KBM-7 (cell line): ENCODE measurements around the gene GPR146.
A peak's percentile ranks its signal among the peaks of the same experiment; 100 is the strongest.

Source experiments
- DNase-seq: peaks from one replicate; pipeline ENCODE4 v3.0.0-alpha.2; 2015
- in situ Hi-C: fragments of 300-500 bp; cut with MboI; formaldehyde crosslinking; loops from 2 replicates; pipeline ENCODE4 v1.14.3; 2020; ENCODE audit warnings: low sequenced_read_pairs, low pct_unique_long_range_greater_than_20kb, mixed read lengths

The GPR146 gene

DNA sequence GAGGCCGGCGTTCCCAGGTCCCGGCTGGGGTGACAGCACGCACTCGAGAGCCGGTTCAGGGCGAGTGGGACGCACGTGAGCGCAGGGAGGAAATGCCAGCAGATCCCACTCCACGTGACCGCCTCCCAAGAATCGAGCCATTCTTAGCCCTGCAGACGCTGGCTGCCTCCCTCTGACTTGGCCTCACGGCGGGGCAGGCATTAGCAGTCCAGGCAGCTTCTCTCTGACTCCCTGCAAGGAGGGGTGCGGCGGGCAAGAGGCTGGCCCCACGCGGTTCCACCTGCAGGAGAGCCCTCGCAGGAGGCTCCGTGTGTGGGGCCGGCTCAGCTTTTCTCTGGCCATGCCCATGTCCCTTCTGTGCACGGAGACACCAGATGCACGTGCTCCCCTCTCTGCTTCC lies 10.1 kb downstream of the GPR146 start:
- no peak for DNase-seq
- in situ Hi-C loops = no loop called here

DNA sequence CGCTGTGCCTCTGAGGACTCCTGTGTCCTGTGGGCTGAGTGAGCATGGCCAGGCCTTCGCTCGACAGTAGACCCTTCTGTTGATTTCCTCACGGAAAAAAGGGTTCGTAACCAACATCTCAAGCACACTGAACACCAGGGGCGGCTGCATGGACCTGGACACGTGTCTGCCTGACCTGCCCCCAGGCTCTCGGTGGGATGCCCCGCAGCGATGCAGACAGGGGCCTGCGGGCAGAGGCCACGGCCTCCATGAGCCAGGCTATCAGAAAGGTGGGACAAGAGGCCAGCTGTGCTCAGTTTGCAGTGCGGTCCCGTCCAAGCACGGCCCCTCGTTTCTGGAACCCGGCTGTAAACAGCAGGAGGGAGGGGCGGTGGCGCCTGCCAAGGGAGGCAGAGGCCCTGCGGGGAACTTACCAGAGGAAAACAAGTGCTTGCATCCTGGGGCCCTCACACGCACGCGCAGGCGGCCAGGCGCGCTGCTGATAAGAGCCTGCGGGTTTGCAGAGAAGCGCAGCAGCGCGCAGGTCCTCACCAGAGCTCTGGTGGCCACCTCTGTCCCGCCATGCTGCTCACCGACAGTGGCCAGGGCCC lies 10.6 kb downstream of the GPR146 start:
- in situ Hi-C loops = no loop called here
- DNase-seq = no peak

DNA sequence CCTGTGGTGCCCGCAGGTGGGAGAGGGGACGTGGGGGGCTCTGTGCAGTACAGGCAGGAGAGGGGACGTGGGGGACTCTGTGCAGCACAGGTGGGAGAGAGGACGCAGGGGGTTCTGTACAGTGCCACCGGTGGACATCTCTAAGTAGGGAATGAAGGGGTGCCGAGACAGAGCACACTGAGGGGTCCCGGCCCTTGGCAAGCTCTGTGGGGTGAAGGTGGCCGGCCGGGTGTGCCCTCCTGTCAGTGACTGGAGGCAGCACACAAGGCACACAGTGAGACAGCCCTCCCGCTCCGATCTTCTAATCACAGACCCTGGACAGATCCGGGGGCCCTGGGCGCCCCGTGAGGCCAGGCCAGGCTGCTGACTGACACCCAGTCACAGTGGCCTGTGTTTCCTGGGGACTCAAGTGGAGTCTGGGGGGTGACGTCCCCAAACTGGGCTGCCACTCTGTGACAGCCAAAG lies 11.2 kb downstream of the GPR146 start:
- in situ Hi-C loops = no loop called here
- no peak for DNase-seq

DNA sequence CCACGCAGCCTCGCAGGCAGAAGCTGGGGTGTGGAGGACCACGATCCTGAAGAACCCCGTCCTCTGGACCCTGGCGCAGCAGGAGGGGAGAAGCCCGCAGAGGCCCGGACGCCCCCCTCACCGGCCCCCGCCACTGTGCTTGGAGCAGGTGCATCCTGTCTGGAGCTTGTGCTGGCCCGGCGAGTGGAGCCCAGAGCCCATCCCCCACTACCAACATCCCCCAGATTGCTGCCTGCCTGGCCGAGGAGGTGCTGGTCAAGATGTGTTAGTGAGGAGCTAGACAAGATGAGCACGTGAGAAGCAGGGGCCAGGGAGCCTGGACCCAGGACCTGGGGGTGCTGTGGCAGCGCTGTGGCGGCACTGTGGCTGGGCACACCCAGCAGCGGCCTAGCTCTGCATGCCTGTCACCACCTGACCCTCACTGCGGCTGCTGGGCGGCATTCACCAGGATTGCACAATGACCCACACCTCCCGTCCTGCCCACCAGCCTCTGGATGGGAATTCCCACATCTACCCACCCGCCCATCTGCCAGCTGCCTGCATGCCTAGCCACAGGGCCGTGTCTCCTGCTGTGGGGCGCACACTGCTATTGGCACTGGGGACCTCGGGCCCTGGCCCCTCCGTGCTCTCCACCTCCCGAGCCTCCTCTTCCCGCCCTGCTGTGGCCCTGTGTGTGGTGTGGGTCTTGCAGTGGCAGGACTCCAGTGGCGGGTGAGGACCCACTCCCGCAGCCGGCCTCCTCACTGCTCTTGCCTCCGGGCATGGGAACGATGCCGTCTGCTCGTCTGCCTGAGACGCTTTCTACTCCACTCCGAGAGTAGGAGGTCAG lies 11.8 kb downstream of the GPR146 start:
- no peak for DNase-seq

DNA sequence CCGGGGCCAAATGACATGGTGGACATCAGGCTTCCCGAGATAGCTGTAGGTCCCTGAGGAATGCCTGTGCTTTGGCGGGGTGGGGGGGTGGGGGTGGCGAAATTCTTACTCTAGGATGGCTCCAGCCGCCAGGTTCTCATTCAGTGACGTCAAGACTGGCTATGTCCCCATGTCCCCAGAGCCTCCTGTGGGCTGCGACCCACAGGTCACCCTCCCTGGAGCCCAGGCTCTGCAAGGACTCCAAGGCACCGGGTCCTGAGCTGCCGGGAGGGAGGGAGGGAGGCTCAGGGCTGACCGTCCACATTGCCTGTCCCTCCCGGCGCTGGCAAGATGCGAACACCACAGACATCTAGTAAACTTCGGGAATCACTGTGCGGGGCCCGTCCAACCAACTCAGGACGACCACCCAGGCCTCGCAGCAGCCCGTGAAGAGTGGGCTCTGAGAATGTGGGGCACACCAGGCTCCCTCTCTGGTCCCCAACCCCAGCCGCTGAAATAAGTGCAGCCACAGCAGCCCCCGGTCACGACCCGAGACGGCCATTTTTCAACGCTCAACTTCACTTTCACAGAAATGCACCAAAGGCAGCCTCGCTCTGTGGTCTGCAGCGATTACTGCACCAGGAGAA lies 12.6 kb downstream of the GPR146 start:
- in situ Hi-C loops = no loop called here

More for the DNA sequence above, 11.8 kb downstream of the GPR146 start:
- in situ Hi-C loops = no loop called here

DNA sequence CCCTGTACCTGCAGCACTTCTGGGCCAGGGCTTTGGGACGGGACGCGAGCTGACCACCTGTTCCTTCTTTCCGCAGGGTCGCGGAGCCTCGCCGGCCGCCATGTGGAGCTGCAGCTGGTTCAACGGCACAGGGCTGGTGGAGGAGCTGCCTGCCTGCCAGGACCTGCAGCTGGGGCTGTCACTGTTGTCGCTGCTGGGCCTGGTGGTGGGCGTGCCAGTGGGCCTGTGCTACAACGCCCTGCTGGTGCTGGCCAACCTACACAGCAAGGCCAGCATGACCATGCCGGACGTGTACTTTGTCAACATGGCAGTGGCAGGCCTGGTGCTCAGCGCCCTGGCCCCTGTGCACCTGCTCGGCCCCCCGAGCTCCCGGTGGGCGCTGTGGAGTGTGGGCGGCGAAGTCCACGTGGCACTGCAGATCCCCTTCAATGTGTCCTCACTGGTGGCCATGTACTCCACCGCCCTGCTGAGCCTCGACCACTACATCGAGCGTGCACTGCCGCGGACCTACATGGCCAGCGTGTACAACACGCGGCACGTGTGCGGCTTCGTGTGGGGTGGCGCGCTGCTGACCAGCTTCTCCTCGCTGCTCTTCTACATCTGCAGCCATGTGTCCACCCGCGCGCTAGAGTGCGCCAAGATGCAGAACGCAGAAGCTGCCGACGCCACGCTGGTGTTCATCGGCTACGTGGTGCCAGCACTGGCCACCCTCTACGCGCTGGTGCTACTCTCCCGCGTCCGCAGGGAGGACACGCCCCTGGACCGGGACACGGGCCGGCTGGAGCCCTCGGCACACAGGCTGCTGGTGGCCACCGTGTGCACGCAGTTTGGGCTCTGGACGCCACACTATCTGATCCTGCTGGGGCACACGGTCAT lies 13.3 kb downstream of the GPR146 start:
- no peak for DNase-seq
- in situ Hi-C loops = no loop called here

More for the DNA sequence above, 12.6 kb downstream of the GPR146 start:
- no peak for DNase-seq

DNA sequence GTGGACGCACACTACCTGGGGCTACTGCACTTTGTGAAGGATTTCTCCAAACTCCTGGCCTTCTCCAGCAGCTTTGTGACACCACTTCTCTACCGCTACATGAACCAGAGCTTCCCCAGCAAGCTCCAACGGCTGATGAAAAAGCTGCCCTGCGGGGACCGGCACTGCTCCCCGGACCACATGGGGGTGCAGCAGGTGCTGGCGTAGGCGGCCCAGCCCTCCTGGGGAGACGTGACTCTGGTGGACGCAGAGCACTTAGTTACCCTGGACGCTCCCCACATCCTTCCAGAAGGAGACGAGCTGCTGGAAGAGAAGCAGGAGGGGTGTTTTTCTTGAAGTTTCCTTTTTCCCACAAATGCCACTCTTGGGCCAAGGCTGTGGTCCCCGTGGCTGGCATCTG lies 14.0 kb downstream of the GPR146 start:
- no peak for DNase-seq
- in situ Hi-C loops = no loop called here

DNA sequence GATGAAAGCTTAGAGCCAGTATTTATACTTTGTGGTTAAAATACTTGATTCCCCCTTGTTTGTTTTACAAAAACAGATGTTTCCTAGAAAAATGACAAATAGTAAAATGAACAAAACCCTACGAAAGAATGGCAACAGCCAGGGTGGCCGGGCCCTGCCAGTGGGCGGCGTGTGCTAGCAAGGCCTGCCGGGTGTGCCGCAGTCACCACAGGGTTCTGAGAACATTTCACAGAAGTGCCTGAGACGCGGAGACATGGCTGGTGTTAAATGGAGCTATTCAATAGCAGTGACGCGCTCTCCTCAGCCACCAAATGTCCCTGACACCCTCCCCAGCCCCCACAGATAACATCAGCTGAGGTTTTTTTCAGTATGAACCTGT lies 14.5 kb downstream of the GPR146 start:
- DNase-seq = no peak
- in situ Hi-C loops = no loop called here

DNA sequence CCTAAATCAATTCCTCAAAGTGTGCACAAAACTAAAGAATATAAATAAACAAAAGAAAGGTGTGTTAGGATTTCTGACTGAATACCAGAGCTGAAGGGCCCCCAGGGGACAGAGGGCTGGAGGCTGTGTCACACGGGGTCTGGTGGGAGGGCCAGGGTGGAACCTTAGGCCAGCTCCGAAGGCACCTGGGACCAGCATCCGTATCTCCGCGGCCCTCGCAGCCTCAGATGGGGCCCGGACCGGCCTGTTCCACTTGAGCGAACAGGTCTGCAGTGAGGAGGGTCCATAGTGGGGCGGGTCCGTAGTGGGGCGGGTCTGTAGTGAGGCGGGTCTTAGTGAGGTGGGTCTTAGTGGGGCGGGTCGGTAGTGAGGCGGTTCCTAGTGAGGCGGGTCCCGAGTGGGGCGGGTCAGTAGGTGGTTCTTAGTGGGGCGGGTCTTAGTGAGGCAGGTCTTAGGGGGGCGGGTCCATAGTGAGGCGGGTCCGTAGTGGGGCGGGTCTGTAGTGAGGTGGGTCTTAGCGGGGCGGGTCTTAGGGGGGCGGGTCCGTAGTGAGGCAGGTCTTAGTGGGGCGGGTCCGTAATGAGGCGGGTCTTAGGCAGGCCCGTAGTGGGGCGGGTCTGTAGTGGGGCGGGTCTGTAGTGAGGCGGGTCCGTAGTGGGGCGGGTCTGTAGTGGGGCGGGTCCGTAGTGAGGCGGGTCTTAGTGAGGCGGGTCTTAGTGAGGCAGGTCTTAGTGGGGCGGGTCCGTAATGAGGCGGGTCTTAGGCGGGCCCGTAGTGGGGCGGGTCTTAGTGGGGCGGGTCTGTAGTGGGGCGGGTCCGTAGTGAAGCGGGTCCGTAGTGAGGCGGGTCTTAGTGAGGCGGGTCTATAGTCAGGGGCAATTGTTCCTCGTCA lies 15.1 kb downstream of the GPR146 start:
- no peak for DNase-seq
- in situ Hi-C loops = no loop called here

DNA sequence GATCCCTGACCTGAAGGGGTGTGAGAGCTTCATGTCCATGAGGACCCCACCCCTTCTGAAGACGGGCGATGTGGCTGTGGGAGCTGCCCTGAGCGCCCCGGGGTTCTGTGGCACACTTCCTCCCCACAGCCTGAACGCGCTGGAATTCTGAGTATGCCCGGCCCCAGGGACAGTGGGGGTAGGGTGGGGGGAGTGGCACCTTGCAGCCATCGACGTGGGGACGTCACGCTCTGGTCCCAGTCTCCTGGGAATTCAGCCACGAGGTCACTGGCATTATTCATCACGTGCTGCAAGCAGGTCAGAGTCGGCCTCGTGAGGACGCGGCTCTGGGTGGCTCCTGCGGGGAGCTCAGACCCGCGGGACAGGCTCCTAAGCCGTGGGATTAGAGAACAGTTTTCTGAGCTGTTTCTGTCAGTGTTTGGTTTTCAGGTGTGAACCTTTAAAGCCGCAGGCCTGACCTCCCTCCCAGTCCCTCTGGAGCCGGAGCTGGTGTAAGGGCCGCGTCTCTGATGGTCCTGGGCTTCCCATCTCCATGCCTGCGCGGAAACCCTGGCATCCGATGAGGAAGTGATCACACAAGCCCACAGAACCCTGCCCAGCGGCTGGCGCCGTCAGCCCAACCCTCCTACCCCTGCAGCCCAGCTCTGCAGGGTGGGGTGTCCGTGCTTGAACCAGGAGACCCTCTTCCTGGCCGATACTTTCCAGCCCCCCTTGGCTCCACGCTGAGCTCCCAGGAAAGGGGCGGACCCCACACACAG lies 16.1 kb downstream of the GPR146 start:
- in situ Hi-C loops = no loop called here
- DNase-seq = no peak

DNA sequence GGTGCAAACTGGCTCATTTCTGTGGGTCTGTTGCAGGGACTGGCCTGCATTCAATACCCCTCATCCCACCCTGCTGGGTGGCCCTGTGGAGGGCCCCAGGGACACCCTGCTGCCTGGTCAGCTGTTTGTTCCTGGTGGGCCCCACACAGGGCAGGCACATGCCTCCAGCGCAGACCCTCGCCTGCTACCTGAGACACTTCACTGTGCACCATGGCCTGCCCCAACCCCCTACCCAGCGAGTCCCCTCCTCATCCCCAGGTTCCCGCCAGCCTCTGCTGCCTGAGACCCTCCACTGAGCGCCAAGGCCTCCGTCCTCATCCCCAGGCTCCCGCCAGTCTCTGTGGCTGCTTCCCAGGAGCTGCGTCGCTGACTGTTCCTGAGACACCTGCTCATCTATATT lies 16.8 kb downstream of the GPR146 start:
- no peak for DNase-seq
- in situ Hi-C loops = no loop called here

DNA sequence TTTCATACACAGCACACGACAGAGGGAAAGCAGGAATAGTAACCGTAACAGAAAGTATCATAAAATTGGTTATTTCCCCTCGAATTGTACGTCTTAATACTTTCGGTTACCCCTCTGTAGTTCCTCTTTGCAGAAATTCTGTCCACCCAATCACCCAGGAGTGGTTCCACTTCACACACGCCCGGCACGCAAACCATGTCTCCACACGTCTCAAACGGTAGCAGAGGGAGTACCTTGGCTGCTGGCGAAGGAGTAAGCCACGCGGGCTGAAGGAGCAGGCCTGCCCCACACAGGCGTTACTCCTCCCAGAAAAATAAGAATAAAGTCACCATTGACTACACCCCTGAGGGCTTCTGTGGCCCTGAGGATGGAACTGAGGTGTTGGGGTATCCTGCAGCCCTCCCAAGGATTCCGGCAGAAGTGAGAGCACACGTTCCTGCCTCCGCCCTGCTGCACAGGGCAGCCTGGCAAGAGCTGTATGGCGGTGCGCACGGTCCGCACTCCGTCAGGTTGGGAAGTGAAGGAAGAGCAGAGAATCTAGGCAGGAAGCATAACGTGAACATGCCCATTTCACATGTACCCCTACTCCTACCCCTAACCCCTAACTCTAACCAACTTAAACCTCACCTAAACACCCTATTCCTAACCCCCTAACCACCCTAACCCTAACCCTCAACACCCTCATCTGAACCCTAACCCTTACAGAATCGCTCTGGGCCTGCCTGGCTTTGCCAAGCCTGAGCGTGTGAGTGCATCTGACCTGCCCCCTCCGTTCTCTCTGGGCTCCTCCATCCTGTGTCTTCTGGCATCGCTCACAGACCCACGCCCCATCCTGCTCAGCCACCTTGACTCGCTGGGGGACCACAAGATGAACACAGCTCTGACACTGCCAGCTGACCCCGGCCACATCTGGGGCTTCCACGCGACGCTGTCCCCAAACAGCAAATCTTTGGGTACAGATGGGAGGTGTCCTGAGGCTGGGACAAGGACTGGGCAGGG lies 18.2 kb downstream of the GPR146 start:
- in situ Hi-C loops = no loop called here
- peak; percentile 85 for DNase-seq

DNA sequence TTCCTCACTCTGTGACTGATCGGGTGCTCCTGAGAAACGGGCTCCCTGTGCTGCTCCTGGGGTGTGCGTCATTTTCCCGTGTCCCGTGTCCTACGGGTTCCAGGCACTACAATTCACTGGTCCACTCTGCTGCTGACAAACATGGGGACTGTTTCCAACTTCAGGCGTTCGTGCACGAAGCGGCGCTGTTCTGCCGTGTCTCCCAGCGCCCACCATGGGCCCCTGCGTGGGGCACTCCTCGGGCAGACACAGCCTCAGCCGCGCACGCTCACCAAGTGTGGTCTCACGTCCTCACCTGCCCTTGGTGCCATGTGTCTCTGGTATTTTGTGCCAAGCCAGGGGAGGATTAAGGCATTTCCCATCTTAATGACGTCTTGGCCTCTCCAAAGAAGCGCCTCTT lies 19.0 kb downstream of the GPR146 start:
- in situ Hi-C loops = no loop called here

DNA sequence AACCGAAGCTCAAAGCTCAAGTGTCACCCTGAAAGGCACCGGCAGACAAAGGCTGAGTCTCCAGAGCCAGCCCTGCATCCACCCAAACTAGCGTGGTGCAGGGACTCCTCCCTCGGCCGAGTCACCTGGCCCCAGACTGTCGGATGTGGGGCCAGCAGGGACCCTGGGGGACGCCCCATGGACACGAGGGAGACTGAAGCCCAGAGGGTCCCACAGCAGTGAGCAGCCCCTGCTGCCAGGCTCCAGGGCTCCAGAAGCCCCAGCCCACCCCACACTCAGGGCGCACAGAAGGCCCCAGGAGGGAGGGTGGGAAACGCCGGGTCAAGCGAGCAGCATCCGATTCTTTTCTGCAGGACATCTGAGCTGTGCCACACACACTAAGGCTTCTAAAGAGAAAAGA lies 20.2 kb downstream of the GPR146 start:
- in situ Hi-C loops = no loop called here
- DNase-seq = no peak

More for the DNA sequence above, 19.0 kb downstream of the GPR146 start:
- DNase-seq = no peak

DNA sequence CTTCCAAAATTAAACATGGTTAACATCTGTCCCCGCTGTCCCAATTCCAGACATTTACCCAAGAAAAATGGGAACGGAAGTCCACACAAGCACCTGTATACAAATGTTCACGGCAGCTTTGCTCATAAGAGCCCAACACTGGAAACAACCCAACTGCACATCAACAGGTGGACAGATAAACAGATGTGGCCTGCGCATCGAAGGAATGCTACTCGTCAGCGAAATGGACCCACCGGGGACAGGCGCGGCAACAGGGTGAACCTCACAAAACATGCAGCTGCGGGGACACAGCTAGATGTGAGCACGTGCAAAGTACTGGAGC lies 20.9 kb downstream of the GPR146 start:
- in situ Hi-C loops = no loop called here
- DNase-seq = no peak

DNA sequence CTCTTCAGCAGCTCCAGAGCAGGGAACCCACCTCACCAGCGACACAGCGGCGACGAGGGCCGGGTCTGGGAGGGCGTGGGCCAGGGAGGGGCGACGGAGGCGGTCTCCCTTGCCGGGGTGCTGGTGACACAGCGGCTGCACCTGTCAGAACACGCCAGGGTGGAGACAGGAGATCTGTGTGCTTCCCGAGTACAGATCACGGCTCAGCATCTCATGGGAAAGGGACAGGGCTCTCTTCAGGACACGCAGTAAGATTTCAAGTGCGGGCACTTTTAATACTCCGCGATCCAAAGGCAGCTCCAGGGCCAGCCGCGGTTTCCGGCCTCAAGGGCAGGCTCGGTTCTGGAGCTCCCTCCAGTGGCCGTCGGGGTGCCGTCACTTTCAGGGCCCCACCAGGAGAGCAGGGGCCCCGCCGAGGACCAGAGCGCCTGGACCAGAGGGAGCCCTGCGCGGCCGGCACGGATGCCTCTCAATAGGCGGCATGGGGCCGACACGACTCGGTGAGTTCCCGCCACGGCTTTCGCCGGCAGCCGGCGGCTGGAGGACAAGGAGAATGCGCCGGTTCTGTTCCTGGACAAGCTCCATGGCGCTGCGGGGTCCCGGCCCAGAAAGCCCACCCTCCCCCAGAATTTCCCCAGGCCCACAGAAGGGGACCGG lies 21.4 kb downstream of the GPR146 start:
- DNase-seq = peak; percentile 85
- in situ Hi-C loops = no loop called here

DNA sequence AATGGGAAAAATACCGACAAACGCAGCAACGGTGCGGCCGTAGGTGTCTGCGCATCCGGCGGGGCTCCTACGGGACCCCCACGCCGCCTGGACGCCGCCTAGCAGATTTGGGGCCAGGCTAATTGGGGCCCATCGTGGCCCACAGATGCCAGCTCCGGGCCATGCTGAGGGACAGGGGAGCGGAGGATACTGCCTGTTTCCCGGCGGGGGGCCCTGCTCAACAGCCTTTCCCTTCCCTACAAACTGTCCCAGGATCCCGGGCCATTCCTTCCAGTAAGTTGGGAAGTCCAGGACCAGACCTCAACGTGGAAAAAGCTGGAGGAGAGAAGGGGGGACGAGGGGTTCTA lies 21.9 kb downstream of the GPR146 start:
- in situ Hi-C loops = no loop called here
- DNase-seq = no peak
